OCI-LY1 (cell line): Measurements from ENCODE around the gene DLGAP3.

Experiments used
- CTCF ChIP-seq: fragments of 200-600 bp; sonication (generic), shearing (Covaris generic); IDR thresholded peaks from 2 replicates; pipeline ENCODE4 v1.5.1; 2017; ENCODE audit warnings: mild to moderate bottlenecking, antibody characterized with exemption, low read length, moderate library complexity, mixed read lengths
- EZH2 ChIP-seq: fragments of 200-600 bp; sonication (generic), shearing (Covaris generic); IDR thresholded peaks from 2 replicates; pipeline ENCODE4 v1.8.0; 2017; ENCODE audit warnings: borderline replicate concordance, mixed run types, mild to moderate bottlenecking, antibody characterized with exemption, low read length, moderate library complexity, mixed read lengths

GRCh38 chr1:34928699-34929496, 552 bp downstream of the DLGAP3 start:
- TF ChIP-seq CTCF (no peak), EZH2 (no peak)
